ENCODE measurements around the gene EMP1. TPM values are rescaled to one million over a fixed set of nuclear protein-coding genes. Genes with fewer than 3 reads are reported as not detected.

The EMP1 gene
- total RNA-seq, 1 experiment from 2014 or later: 193 TPM

DNA sequence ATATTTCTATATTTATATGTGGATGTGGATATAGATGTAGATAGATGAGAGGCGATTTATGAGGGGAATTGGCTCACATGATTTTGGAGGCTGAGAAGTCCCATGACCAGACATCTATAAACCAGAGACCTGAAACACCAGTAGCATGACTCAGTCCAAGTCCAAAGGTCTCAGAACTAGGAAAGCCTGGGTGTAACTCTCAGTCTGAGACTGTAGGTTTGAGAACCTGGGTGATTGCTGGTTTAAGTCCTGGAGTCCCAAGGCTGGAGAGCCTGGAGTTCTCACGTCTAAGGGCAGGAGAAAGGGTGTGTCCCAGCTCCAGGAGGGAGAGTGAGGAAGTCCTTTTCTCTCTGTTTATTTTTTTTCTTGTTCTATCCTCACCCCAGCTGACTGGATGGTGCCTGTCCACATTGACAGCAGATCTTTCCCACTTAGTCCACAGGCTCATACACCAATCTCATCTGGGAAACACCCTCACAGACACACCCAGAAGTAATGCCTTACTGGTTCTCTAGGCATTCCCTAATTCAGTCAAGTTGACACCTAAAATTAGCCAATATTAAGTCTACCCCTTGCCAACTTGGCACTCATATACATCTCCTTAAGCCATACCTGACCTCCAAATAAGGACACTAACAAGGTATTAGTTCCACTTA is 45.4 kb downstream of the EMP1 start:
- H3K27me3 Mint-ChIP-seq (ENCODE audit: insufficient read depth, unreplicated experiment): no peaks in the 10 kb centered on the region
- H3K27ac Mint-ChIP-seq (ENCODE audit: low read depth, unreplicated experiment): no peak overlapping the region
- H3K4me1 Mint-ChIP-seq (ENCODE audit: insufficient read depth, unreplicated experiment): peaks cover 7% of the 10 kb centered on the region
- ChIA-PET CTCF (interaction anchor here (7.5 kb wide), 1 partner anchor 14 kb away, joined by 38 read pairs; no protein-coding TSS in a partner anchor), POLR2A (interaction anchor here (0.5 to 0.6 kb wide), 2 partner anchors 24 to 120 kb away, joined by 3 read pairs; no protein-coding TSS in a partner anchor)
- DNase-seq (ENCODE audit: unreplicated experiment): no peak
- H3K4me3 Mint-ChIP-seq (ENCODE audit: unreplicated experiment): no peak overlapping the region
- H3K36me3 Mint-ChIP-seq (ENCODE audit: insufficient read depth, unreplicated experiment): no peaks in the 10 kb centered on the region
- no TSS peak for BruUV-seq (replicated peaks)
- intact Hi-C loops (cut with micrococcal nuclease): no loop called here
- TF ChIP-seq, protein P1, sequence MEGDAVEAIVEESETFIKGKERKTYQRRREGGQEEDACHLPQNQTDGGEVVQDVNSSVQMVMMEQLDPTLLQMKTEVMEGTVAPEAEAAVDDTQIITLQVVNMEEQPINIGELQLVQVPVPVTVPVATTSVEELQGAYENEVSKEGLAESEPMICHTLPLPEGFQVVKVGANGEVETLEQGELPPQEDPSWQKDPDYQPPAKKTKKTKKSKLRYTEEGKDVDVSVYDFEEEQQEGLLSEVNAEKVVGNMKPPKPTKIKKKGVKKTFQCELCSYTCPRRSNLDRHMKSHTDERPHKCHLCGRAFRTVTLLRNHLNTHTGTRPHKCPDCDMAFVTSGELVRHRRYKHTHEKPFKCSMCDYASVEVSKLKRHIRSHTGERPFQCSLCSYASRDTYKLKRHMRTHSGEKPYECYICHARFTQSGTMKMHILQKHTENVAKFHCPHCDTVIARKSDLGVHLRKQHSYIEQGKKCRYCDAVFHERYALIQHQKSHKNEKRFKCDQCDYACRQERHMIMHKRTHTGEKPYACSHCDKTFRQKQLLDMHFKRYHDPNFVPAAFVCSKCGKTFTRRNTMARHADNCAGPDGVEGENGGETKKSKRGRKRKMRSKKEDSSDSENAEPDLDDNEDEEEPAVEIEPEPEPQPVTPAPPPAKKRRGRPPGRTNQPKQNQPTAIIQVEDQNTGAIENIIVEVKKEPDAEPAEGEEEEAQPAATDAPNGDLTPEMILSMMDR (IDR thresholded peaks at IDR 0.05; ENCODE audit: unreplicated experiment): no peak
- no peaks in the 10 kb centered on the region for H3K9me3 Mint-ChIP-seq (ENCODE audit: unreplicated experiment)

DNA sequence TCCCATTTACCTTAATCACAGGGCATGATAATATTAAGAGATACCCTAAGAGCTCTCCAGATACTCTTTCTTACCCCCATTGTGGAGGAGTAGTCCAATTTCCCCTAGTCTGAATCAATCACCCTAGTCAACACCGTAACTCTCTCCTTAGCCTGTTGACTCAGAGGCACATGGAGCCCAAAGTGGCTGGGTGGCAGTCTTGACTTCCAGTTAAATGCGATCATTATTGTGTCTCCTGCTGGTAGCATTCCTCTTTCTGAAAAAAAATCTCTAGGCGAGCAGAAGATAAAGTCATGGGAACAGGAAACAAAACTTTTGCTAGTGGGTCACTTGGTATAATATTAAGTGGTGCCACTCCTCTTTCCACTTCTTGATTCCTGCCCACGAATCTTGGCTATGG is 46.4 kb downstream of the EMP1 start:
- POLR2A ChIA-PET: no interaction called here
- no peak overlapping the region for H3K27ac Mint-ChIP-seq (ENCODE audit: low read depth, unreplicated experiment)
- BruUV-seq (replicated peaks): no TSS peak

DNA sequence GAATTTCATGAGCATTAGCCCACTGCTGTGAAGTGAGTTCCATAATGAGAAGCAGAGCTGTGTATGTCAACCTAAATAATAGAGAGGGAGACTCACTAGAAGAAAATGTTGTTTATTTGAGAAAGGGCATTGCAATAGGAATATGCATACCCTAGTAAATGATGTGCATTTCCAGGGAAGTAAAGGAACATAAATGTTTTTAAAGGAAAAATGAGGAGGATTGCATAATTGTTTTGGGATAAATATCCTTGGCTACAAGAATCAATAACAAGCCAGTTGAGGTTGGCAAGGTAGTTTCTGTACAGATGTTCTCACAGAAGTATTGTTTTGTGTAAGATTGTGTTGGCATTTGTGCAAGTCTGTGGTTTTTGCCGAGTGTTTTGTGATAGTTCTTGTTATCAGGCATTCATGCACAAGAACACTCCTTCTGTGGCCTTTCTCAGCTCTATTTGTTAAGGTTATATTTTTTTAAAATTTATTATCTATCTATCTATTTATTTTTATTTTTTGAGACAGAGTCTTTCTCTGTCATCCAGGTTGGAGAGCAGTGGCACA is 47.1 kb downstream of the EMP1 start:
- POLR2A ChIA-PET: interaction anchor here (0.6 kb wide), 1 partner anchor 417 kb away, joined by 3 read pairs; no protein-coding TSS in a partner anchor
- Mint-ChIP-seq H3K4me1 (ENCODE audit: insufficient read depth, unreplicated experiment) (peaks cover 7% of the 10 kb centered on the region), H3K27ac (ENCODE audit: low read depth, unreplicated experiment) (no peak overlapping the region), H3K9me3 (ENCODE audit: unreplicated experiment) (no peaks in the 10 kb centered on the region), H3K27me3 (ENCODE audit: insufficient read depth, unreplicated experiment) (no peaks in the 10 kb centered on the region), H3K4me3 (ENCODE audit: unreplicated experiment) (no peak overlapping the region), H3K36me3 (ENCODE audit: insufficient read depth, unreplicated experiment) (no peaks in the 10 kb centered on the region)
- BruUV-seq (replicated peaks): no TSS peak
- intact Hi-C loops (cut with micrococcal nuclease): no loop called here
- CTCF ChIA-PET: interaction anchor here (1.2 to 7.5 kb wide), 2 partner anchors 9 to 13 kb away, joined by 3 to 38 read pairs; no protein-coding TSS in a partner anchor
- TF ChIP-seq, protein P1 (IDR thresholded peaks at IDR 0.05; ENCODE audit: unreplicated experiment): no peak
- DNase-seq (ENCODE audit: unreplicated experiment): no peak

More for the DNA sequence above, 46.4 kb downstream of the EMP1 start:
- Mint-ChIP-seq H3K36me3 (ENCODE audit: insufficient read depth, unreplicated experiment) (no peaks in the 10 kb centered on the region), H3K4me1 (ENCODE audit: insufficient read depth, unreplicated experiment) (peaks cover 7% of the 10 kb centered on the region), H3K27me3 (ENCODE audit: insufficient read depth, unreplicated experiment) (no peaks in the 10 kb centered on the region), H3K9me3 (ENCODE audit: unreplicated experiment) (no peaks in the 10 kb centered on the region), H3K4me3 (ENCODE audit: unreplicated experiment) (no peak overlapping the region)
- TF ChIP-seq, protein P1 (IDR thresholded peaks at IDR 0.05; ENCODE audit: unreplicated experiment): no peak
- no peak for DNase-seq (ENCODE audit: unreplicated experiment)
- CTCF ChIA-PET: interaction anchor here (0.6 to 7.5 kb wide), 2 partner anchors 13 to 135 kb away, joined by 3 to 38 read pairs; no protein-coding TSS in a partner anchor
- intact Hi-C loops (cut with micrococcal nuclease): no loop called here

DNA sequence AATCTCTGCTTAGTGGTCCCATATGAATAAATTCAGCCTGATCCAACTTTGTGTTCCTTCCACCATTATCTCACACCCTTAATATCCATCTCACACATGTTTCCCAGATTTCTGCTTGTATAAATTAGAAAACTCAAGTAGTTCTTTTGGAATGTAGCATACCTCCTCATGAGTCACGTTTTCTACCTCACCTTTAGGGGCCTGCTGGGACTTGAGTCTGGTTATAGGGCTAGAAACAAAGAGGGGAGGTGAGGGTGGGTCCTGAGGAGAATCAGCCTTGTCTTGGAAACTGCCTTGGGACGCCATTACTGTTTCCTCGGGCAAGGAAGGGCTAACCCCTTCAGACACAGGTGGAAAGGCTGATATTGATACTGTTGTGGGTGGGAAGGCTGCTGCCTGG is 51.1 kb downstream of the EMP1 start:
- Mint-ChIP-seq H3K4me3 (ENCODE audit: unreplicated experiment) (no peak overlapping the region), H3K36me3 (ENCODE audit: insufficient read depth, unreplicated experiment) (no peaks in the 10 kb centered on the region), H3K9me3 (ENCODE audit: unreplicated experiment) (no peaks in the 10 kb centered on the region), H3K27me3 (ENCODE audit: insufficient read depth, unreplicated experiment) (no peaks in the 10 kb centered on the region), H3K27ac (ENCODE audit: low read depth, unreplicated experiment) (peak overlapping the region; percentile 16), H3K4me1 (ENCODE audit: insufficient read depth, unreplicated experiment) (peaks cover 7% of the 10 kb centered on the region)
- BruUV-seq (replicated peaks): no TSS peak
- TF ChIP-seq, protein P1 (IDR thresholded peaks at IDR 0.05; ENCODE audit: unreplicated experiment): no peak
- DNase-seq (ENCODE audit: unreplicated experiment): no peak
- intact Hi-C loops (cut with micrococcal nuclease): no loop called here
- ChIA-PET POLR2A (no interaction called here), CTCF (interaction anchor here (7.5 kb wide), 1 partner anchor 9 kb away, joined by 38 read pairs; no protein-coding TSS in a partner anchor)
